T-helper 9 cell (primary cell): ENCODE data around the gene CLMP.

ENCODE experiments used
- DNase-seq: peaks from one replicate; pipeline ENCODE4 v3.0.0-alpha.2; 2020

Gene CLMP

DNA sequence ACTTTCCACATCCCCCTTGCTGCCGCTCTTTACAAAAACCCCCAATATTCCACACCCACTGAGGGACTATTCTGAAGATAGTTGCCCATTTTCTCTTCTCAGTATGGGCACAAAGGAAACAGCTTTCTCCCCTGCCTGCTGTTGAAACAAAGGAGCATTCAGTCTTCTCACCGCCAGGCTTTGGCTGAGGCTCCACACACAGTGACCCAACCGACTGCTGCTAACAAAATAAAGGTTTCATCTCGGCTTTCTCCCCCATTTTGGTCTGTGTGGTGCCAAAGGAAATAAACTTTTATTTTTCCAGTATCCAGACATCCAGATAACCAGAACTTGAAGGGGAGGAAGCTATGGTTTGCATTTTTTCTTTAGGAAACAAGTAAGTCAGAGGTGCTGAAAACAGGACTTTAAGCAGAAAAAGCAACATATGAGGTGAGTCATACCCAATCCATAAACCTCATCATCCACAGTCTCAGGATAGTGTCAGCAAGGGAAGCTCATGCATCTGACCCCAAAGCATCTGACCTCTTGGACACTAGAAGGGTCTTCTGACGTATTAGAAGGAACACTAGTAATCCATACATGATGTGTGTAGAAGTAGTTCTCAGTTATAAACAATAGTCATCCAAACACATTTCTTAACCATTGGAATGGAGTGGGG, 6.4 kb downstream of the CLMP start:
- DNase-seq = no peak

DNA sequence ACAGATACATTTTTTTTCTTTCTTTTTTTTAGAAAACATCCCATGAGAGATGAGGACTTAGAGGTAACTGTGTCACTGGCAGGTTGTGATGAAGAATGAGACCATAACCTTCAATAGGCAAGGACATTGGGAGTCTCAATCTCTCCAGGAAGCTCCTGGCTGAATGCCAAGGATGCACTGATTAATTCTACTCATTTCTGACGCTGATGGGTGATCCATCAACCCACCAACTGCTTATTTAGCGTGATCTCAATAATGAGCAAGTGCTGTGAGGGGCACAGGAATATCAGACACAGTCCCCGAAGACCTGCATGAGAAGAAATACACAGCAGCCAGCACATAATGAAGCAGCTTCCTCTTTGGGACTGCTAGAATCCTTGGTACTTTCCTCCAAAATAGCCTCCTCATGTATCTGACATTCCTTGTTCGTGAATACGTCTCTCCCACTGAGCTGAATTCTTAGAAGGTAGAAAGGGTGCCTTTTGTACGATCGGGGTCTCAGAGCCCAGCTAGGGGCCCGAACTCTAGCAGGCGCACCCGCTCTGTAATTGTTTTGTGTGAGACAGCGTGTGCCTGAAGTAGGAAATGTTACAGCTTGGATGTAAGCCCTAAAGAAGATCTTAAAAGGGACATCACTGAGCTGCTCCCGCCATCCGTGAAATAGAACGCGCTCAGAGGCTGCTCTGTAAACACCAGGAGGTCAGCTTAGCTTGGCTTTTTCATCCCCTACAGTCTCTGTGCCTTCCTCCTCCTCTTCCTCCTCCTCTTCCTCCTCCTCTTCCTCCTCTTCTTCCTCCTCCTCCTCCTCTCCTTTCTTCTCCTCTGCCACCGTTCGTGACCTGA, 7.2 kb downstream of the CLMP start:
- no peak for DNase-seq

DNA sequence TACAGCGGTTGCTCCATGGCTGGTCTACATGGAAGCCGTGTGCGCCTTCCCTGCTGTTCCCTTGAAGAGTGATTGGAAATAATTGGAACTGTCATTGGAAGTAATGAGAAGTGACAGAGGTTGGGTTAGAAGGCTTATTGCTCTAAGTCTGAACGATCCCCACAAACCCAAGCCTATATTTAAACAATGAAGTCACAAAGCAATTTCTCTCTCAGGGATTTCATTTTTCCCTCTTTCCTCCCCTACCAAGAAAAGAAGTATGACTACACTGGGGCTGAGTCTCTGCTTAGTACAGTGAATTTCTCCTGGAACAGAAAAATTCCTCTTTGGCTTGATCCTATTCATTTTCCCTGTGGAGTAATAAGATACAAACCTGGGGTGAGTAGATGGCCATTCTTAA, 7.8 kb downstream of the CLMP start:
- no peak for DNase-seq

DNA sequence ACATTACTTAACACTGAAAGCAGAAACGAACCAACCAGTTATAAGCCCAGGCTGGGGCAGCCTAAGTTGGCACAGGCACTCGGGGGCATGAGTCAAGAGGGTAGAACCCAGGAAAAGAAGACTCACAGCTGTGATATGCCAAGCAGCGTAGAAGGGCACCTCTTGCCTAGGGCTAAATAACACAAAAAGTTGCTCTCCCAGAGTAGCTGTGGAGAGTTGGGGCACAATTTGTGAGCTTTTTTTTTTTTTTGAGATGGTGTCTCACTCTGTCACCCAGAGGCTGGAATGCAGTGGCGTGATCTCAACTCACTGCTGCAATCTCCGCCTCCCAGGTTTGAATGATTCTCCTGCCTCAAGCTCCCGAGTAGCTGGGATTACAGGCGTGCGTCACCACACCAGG, 8.8 kb downstream of the CLMP start:
- no peak for DNase-seq

DNA sequence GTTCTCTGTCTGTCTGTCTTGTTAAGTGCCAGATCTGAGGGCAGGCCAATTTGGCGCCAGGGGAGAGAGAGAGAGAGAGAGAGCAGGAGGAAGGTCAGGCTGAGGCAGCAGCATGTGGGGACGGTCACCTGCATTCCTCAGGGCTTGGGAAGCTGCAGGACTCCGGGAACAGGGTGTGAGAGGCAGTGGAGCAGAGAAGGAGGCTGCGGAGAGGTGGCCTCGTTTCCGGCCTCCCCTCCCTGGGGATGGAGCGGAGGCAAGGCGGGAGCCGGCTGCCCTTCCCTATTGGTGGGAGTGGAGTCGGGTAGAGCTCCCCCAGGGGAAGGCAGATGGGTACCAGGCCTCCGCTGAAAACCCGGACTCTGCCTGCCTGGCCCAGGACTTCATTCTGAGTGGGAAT, 9.7 kb downstream of the CLMP start:
- DNase-seq = no peak

DNA sequence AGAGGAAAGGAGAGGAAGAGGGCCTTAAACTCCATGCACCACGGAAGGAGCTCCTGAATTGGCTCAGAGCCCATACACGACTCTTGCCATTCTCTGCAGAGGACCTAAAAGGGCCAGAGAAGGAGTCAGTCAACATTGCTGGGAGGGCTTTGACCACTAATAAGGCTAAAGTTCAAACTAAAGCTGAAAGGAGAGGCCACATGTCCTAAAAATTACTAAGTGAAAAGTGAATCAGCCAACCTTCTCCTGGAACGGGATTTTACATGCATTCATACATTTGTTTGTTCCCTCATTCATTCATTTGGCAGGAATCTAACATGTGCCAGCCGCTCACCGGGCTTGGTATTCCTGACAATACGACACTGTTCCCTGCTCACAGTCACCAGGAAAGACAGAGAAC, 10.5 kb downstream of the CLMP start:
- no peak for DNase-seq

DNA sequence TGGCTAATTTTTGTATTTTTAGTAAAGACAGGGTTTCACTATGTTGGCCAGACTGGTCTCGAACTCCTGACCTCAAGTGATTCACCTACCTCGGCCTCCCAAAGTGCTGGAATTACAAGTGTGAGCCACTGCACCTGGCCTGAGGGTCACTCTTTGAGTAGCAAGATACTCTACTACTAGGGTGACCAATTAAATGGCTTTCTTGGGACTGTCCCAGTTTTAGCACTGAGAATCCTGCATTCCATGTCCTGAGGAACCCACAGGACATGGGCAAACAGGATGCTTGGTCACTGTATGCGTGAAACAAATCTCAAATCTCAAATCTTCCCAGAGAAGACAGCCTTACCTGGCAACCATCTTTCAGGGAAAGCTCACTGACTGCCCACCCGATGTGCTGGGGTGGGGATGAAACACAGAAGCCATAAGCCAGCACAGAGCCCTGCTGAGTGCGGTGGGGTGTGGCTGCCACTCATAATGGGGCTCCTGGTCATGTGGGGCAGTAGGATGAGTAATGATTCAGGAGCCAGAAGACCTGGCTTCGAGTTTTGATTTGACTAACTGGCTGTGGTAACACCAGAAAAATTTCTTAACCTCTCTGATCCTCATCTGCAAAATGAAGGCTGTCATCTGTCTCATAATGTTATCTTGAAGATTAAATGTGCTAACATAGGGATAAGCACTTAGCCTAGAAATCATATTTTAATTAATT, 11.5 kb downstream of the CLMP start:
- DNase-seq = no peak

DNA sequence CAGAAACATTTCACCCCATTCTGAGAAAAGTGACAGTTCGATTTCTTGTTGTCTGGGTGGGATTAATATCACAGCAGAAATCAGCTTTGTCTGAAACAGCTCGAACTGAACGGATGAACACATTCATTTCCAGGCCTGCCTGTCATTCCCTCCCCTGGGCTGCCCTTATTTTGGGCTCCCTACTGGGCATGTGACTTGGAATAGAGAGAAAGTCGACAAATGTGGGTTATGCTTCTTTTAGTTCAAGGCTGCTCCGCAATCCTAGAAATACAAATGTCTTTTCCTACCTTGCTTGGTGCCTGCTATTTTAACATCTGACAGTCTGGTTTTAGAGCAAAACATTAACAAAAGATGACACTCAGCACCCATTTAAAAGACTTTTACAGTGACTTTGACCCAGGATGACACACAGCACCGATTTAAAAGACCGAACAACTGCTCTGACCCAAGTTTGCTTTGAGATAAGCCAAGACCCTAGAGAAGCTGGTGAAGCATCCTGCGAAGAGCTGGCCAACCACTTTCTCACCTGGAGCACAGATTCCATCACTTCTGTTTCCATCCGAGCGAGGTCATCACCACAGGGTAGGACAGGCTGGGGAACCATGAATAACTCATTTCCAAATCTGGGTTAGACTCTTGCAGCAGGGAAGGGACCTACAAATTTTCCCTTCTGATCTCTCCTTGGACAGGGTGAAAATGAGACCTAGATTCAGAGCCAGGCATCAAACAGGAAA, 13.1 kb downstream of the CLMP start:
- DNase-seq = no peak

DNA sequence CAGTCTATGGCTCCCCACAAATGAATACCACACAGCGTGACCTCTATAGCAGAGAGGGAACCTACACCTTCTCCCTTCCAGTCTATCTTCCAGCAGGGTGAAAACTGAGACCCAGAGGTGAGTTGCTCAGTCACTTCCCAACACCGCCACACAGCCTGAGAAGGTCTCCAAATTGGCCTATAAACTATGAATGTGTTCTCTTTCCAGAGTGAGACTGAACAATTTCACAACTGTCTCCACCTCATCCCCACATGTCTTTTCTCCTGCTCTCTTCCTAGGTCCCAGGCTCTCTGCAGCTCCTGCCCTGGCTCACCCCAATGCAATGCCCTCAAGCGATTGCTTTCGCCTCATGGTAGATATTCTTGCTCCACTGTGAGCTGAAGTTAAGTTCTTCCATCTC, 14.0 kb downstream of the CLMP start:
- DNase-seq = no peak

DNA sequence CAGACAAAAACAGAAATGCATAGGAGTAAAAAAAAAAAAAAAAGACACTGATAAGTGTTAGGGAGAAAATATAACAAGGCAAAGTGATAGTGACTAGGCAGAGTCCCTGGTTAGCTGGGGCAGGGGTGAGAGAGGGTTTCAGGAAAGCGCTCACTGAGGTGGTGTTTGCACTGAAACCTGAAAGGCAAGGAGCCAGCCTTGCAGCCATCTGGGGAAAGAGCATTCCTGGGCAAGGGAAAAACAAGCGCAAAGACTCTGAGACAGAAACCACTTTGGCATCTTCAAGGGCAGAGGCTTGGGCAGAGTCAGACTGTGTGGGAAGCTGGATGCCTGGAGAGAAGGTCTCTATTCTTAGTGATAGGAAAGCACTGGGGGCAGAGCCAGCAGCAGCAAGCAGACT, 14.5 kb downstream of the CLMP start:
- DNase-seq = no peak

DNA sequence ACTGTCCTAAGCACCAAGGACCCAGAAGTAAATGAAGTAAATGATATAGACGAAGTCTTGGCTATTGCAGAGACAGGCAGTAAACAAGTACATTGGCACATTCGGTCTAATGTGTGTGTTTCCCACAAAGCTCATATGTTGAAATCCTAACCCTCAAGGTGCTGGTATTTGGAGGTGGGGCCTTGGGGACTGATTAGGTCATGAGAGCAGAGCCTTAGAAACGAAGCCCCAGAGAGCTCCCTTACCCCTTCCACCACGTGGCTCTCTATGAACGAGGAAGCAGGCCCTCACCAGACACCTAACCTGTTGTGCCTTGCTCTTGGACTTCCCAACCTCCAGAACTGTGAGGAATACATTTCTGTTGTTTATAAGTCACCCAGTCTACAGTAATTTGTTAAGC, 14.9 kb downstream of the CLMP start:
- no peak for DNase-seq

DNA sequence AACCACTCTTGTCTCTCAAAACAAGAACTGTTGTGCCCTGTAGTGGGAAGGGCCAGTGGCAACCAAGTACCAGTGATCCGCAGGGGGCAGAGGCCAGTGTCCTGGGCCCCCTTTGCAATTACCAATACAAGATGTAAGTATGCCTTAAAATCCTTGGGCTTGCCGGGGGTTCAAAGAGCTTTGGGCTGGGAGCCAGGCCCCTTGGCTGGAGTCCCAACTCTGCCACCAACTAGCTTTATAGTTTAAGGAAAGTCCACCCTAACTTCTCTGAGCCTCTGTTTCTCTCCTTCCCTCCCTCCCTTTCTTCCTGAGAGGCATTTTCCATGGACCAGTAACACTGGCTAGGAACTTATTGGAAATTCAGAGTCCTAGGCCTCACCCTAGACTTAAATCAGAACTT, 15.5 kb downstream of the CLMP start:
- no peak for DNase-seq

DNA sequence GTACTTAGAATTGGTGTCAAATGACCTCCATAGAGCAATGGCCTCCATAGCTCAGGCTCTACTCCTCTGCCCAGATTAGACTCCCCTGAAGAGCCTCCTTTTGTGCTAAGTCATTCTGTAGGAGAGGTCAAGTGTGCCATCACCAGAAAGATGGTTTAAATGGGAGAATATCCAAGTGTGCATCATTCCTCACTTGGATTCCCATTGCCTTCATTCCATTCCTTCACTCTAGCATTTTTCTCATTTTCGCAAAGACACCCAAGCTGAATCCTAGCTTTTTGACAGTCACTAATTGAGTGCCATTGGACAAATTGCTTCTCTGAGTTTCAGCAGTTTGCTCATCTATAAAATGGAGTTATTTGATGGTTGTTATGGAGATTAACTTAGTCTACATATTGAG, 16.9 kb downstream of the CLMP start:
- DNase-seq = no peak

DNA sequence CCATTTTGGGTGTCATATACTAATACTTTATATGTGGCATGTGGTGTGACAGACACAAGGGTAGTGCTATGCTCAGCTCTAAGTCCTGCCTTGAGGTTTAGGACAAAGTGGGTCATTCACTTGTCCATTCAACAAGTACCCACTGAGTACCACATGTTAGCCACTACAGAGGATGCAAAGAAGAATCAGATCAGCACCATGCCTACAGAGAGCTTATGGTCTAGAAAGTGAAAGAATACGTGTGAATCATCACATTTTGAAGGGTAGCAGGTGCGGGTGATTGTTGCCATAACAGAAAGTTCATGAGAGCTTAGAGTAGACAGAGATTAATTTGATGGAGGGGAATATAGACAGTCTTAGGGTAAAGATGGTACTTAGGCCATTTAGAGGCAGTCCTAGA, 18.3 kb downstream of the CLMP start:
- DNase-seq = no peak

DNA sequence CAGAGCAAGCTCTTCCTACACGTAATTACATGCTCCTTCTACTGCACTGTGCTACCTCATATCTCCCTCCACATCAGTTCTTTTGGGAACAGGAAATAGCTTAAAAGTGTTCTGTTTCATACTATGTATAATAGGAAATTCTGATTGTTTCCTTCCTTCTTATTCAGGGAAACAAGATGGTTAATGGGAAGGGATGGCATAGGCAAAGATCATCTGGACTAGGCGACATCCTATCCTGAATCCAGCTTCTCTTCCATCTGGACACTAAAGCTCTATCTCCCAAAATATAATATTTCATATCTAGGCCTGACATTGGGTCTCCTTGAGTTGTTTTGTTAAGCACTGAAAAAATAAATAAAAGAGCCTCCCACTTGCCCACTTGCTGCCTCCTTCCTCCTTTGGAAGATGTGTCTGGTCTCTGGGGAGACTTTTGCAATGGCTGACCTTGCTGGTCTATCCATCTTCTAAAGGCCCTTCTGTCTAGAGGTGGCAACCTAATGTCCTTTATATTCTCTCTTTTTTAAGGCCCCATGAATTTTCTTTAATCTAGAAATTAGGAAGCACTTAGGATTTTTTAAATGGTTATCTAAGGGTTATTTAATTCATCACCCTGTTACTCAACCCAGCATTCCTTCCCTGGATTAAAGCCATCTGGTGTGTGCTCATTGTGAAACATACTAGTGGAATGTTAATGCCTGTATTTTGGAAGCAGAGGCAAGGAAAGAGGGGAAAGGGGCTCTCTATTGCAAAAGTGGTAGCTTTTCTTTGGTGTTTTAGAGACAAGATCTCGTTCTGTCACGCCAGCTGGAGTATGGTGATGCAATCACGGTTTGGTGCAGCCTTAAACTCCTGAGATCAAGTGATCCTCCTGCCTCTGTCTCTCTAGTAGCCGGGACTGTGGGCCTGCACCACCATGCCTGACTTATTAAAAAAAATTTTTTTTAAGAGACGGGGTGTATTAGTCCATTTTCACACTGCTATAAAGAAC, 20.6 kb downstream of the CLMP start:
- DNase-seq = no peak

DNA sequence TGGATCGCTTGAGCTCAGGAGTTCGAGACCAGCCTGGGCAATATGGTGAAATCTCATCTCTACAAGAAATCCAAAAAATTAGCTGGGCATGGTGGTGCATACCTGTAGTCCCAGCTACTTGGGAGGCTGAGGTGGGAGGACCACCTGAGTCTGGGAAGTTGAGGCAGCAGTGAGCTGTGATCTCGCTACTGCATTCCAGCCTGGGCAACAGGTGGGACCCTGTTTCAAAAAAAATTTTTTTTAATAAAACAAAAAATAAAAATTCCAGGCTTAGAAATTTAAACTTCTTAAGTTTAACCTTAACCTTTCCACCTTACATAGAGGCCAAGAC, 21.2 kb downstream of the CLMP start:
- no peak for DNase-seq

DNA sequence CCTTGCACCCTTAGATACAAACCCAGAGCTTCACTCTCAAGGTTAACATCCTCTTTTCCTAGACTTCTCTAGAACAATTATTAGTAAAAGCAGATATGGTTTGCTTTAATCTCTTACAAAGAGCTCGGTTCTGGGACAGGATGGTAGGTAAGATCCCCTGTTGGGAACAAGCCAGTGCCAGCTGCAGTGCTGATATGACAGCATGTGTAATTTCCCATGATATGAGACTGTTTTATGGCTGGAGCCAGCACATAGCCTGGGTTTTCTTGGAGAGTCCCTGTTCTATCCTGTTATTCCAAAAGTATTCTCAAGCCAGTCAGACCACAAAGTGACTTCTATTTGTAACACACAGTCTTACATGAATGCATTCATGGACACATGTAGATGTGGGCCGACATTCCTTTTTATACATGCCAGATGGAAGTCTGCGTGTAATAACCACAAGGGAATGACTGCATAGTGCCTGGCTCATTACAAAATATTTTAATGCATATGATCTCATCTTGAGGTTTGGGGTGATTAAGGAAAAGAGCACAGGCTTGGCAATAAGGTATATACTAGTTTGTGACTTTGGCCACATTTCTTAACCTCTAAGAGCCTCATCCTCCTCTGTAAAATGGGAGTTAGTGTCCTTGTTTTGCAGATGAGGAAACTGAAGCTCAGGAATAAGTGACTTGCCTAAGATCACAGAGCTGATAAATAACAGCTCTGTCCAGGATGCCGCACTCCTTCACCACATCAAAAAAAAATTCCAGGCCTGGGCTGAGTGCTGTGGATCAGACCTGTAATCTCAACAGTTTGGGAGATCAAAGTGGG, 21.8 kb downstream of the CLMP start:
- no peak for DNase-seq

DNA sequence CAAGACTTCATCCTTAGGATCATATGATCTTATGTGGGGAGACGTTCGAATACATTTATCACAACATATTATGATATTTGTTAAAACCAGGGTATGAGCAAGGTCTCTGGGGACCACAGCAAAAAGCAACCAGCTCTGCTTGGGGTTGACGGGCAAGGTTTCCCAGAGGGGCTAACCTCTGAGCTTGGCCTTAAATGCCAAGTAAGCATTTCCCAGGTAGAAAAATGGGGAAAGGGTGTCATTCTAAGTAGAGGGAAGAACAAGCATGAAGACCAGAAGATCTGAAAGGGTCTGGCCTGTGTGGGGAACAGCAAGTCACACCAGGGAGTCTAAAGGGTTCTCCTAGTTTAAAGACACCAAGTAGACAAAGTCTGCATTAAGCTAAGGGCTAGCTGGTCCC, 24.1 kb downstream of the CLMP start:
- DNase-seq = no peak

DNA sequence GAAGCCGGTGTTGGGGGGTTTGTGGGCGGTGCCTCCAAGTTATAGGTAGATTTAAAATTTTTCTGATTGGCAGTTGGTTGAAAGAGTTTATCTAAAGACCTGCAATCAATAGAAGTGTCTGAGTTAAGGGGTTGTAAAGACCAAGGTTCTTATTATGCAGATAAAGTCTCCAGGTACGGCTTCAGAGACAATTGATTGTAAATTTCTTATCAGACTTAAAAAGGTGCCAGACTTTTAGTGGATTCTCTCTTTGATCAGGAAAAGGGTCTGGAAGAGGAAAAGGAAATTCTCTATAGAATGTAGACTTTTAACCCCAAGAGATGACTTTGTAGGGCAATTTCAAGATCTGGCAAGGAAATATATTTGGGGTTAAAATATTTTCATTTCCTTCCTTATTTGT, 25.2 kb downstream of the CLMP start:
- DNase-seq = no peak

DNA sequence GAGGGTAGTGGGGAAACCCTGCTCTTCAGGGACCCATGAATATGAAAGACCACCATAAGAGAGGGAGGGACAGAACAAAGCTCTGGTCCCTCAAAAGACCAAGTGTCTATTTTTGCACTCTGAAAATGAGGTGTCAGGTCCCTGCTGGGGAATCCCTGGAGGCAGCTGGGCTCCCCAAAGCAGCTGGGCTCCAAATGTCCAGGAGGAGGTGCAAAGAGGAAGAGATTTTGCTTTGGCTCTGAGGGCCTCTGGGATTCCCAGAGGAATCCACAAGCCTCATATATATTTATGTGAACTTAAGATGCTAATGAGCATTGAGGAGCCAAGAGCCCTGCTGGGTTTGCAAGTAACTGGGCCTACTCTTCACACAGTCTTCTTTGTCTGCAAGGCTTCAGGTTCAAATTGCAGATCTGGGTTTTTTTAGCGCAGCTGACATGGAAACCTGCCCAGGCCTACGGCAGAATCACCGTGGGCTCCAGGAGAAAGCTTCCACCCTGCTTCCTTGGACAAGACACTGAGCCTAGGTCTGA, 26.0 kb downstream of the CLMP start:
- no peak for DNase-seq

DNA sequence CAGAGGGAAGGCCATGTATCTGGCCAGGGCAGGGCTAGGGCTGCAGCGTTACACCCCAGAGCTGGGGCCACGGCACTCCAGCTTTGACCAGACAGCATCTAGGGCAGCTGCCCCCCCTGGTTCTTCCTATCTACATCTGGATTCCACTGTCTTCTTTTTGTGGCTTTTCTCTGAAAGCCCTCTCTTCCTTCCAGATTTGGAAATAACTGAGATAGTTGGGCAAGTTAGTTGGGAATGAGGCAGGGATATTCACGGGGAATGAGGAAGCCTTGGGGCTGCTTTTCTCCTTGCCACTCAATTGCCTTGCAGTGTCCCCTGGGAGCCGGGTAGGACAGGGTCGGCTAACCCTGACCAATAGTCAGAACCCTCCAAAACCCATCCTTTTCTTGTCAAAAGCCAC, 26.8 kb downstream of the CLMP start:
- no peak for DNase-seq
